AG04450 (cell line): ENCODE results near the gene TNFAIP3. TPM values are rescaled to one million over a fixed set of nuclear protein-coding genes. Genes with fewer than 3 reads are reported as not detected.

Experiments used
- CTCF ChIA-PET: fragments of 300-600, 350-600 bp; formaldehyde crosslinking; extraction: SDS; loops from one replicate; lab custom pipeline; 2022; ENCODE audit warnings: antibody characterized with exemption, inconsistent platforms; lab: Charles Lee
- POLR2A ChIA-PET: fragments of 350-600 bp; formaldehyde crosslinking; extraction: SDS; loops from one replicate; lab custom pipeline; 2021; ENCODE audit warnings: antibody characterized with exemption, inconsistent platforms; lab: Yijun Ruan, JAX
- DNase-seq: peaks from one replicate; pipeline ENCODE4 v3.0.0-alpha.2; 2011; ENCODE audit warnings: low read depth, low spot score
- H3K27ac ChIP-seq: one replicate; pipeline ENCODE4 v1.5.1; 2012; ENCODE audit warnings: low read depth, low read length, control low read depth
- H3K27me3 ChIP-seq: one replicate; pipeline ENCODE4 v1.6.0; 2012; ENCODE audit warnings: low read length; ENCODE audit not compliant: control insufficient read depth, insufficient read depth
- H3K4me3 ChIP-seq: 2 replicates; pipeline ENCODE4 v1.5.1; 2011; ENCODE audit warnings: mild to moderate bottlenecking, low read depth, low read length, control low read depth
- H3K9me3 ChIP-seq: 2 replicates; pipeline ENCODE4 v1.5.1; 2012; ENCODE audit warnings: low read length; ENCODE audit not compliant: control insufficient read depth, insufficient read depth
- polyA plus RNA-seq: library from polyadenylated mRNA; depleted of rRNA; stranded (reverse); fragments of >200 nt; gene quantifications from 2 replicates; pipeline ENCODE4 v1.2.3, GENCODE V29; 2011
- TF ChIP-seq, protein P1 (sequence below): IDR thresholded peaks from 2 replicates; pipeline ENCODE4 v1.5.1; 2011; ENCODE audit warnings: low read depth, low read length, control low read depth, inconsistent platforms

The TNFAIP3 gene
- polyA plus RNA-seq, 1 experiment, result 16.7 TPM

- no peaks in the 10 kb centered on the region for H3K9me3 ChIP-seq
- ChIA-PET CTCF (interaction anchor here (1.4 kb wide), 1 partner anchor 15 kb away, joined by 7 read pairs; the partner anchor contains the start of gene TNFAIP3), POLR2A (no interaction called here)
- TF ChIP-seq, protein P1, sequence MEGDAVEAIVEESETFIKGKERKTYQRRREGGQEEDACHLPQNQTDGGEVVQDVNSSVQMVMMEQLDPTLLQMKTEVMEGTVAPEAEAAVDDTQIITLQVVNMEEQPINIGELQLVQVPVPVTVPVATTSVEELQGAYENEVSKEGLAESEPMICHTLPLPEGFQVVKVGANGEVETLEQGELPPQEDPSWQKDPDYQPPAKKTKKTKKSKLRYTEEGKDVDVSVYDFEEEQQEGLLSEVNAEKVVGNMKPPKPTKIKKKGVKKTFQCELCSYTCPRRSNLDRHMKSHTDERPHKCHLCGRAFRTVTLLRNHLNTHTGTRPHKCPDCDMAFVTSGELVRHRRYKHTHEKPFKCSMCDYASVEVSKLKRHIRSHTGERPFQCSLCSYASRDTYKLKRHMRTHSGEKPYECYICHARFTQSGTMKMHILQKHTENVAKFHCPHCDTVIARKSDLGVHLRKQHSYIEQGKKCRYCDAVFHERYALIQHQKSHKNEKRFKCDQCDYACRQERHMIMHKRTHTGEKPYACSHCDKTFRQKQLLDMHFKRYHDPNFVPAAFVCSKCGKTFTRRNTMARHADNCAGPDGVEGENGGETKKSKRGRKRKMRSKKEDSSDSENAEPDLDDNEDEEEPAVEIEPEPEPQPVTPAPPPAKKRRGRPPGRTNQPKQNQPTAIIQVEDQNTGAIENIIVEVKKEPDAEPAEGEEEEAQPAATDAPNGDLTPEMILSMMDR, result no peak
- no peaks in the 10 kb centered on the region for H3K27me3 ChIP-seq
- no peak overlapping the region for H3K4me3 ChIP-seq
- H3K27ac ChIP-seq, result no peak overlapping the region
- DNase-seq, result no peak
Observed at GRCh38 chr6:137852346-137852745, 14.7 kb upstream of the TNFAIP3 start.

GRCh38 chr6:137852811-137853210 lies 14.2 kb upstream of the TNFAIP3 start:
- H3K9me3 ChIP-seq, result no peaks in the 10 kb centered on the region
- H3K4me3 ChIP-seq, result no peak overlapping the region
- H3K27ac ChIP-seq, result no peak overlapping the region
- no peak for DNase-seq
- CTCF ChIA-PET, result interaction anchor here (0.7 to 1.4 kb wide), 2 partner anchors 15 to 53 kb away, joined by 3 to 7 read pairs; partner anchors contain the start of gene TNFAIP3
- no peaks in the 10 kb centered on the region for H3K27me3 ChIP-seq
- POLR2A ChIA-PET, result interaction anchor here (0.6 kb wide), 1 partner anchor 15 kb away, joined by 3 read pairs; no protein-coding TSS in a partner anchor
- TF ChIP-seq, protein P1, result no peak

GRCh38 chr6:137853569-137854213 lies 13.4 kb upstream of the TNFAIP3 start:
- no peak for DNase-seq
- POLR2A ChIA-PET, result no interaction called here
- CTCF ChIA-PET, result interaction anchor here (1.4 kb wide), 1 partner anchor 14 kb away, joined by 7 read pairs; the partner anchor contains the start of gene TNFAIP3

GRCh38 chr6:137856138-137856898 lies 10.7 kb upstream of the TNFAIP3 start:
- POLR2A ChIA-PET, result no interaction called here
- no peaks in the 10 kb centered on the region for H3K9me3 ChIP-seq
- TF ChIP-seq, protein P1, result no peak
- no peak overlapping the region for H3K4me3 ChIP-seq
- DNase-seq, result no peak
- CTCF ChIA-PET, result interaction anchor here (1.4 kb wide), 1 partner anchor 11 kb away, joined by 8 read pairs; the partner anchor contains the start of gene TNFAIP3
- no peak overlapping the region for H3K27ac ChIP-seq
- H3K27me3 ChIP-seq, result no peaks in the 10 kb centered on the region

More at GRCh38 chr6:137853569-137854213, 13.4 kb upstream of the TNFAIP3 start:
- no peak overlapping the region for H3K4me3 ChIP-seq
- H3K27me3 ChIP-seq, result no peaks in the 10 kb centered on the region
- H3K27ac ChIP-seq, result no peak overlapping the region
- H3K9me3 ChIP-seq, result no peaks in the 10 kb centered on the region
- TF ChIP-seq, protein P1, result no peak
